ENCODE data around the gene CIAO1. TPM values are rescaled to one million over a fixed set of nuclear protein-coding genes. Genes with fewer than 3 reads are reported as not detected.

CIAO1 gene
- total RNA-seq, 1 donor from 2014 or later = 37.5 TPM

DNA sequence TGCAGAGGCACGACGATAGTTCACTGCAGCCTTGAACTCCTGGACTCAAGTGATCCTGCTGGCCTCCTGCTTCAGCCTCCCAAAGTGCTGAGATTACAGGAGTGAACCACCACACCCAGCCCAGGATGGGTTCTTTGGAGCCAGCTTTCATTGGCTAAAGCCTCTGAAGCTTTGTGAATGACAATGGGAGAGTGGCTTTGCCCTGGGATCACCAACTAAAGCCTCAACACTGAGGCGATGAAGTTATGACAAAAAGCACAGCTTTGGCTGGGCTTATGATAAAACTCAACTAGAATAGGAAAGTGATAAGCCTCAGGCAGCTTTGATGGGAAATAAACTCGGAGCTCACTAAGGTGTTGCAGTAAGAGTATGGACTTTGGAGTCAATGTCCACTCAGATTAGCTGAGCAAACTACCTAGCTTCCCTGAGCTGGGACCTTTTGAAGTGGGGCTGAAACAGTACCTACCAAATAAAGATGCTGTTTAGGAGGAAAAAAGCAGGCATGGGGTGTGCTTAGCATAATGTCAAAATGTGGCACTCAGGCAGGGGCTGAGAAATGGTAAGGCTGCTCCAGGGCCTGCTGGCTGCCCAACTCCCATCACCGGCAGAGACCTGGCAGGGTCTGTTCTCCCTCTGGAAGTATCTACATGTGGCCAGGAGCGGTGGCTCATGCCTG lies 4.6 kb upstream of the CIAO1 start:
- H3K9me3 Mint-ChIP-seq (ENCODE audit: low read depth) = no peaks in the 10 kb centered on the region
- no peaks in the 10 kb centered on the region for H3K27me3 Mint-ChIP-seq (ENCODE audit: low read depth)
- peaks cover 64% of the 10 kb centered on the region for H3K4me1 Mint-ChIP-seq (ENCODE audit: low read depth)
- peak overlapping the region; percentile 95 for H3K27ac Mint-ChIP-seq (ENCODE audit: unreplicated experiment)
- TF ChIP-seq, protein P1, sequence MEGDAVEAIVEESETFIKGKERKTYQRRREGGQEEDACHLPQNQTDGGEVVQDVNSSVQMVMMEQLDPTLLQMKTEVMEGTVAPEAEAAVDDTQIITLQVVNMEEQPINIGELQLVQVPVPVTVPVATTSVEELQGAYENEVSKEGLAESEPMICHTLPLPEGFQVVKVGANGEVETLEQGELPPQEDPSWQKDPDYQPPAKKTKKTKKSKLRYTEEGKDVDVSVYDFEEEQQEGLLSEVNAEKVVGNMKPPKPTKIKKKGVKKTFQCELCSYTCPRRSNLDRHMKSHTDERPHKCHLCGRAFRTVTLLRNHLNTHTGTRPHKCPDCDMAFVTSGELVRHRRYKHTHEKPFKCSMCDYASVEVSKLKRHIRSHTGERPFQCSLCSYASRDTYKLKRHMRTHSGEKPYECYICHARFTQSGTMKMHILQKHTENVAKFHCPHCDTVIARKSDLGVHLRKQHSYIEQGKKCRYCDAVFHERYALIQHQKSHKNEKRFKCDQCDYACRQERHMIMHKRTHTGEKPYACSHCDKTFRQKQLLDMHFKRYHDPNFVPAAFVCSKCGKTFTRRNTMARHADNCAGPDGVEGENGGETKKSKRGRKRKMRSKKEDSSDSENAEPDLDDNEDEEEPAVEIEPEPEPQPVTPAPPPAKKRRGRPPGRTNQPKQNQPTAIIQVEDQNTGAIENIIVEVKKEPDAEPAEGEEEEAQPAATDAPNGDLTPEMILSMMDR (IDR thresholded peaks at IDR 0.05) = no peak
- no peak overlapping the region for H3K4me3 Mint-ChIP-seq (ENCODE audit: unreplicated experiment)
- no peaks in the 10 kb centered on the region for H3K36me3 Mint-ChIP-seq (ENCODE audit: low read depth)
- no peak for DNase-seq (ENCODE audit: low spot score)

DNA sequence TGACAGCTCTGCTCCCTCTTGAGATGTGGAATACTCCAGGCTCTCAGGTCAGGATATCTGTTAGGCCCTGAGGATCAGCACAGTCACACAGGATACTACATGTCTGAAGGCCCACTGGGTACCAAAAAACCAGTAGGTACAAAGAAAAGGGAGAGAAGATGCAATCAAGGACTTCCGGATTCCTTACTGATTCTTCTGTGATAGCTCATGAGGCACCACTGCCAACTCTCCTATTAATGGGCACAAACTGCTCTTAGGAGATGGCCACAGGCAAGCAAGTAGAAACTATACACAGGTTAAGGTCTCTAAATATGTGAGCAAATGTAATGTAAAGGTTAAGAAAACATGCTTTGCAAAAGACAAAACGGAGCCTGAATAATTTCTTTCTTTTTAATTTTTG lies 3.7 kb upstream of the CIAO1 start:
- H3K27ac Mint-ChIP-seq (ENCODE audit: unreplicated experiment) = no peak overlapping the region
- H3K4me3 Mint-ChIP-seq (ENCODE audit: unreplicated experiment) = no peak overlapping the region
- peaks cover 68% of the 10 kb centered on the region for H3K4me1 Mint-ChIP-seq (ENCODE audit: low read depth)
- no peak for DNase-seq (ENCODE audit: low spot score)
- TF ChIP-seq, protein P1 (IDR thresholded peaks at IDR 0.05) = no peak
- no peaks in the 10 kb centered on the region for H3K27me3 Mint-ChIP-seq (ENCODE audit: low read depth)
- H3K9me3 Mint-ChIP-seq (ENCODE audit: low read depth) = no peaks in the 10 kb centered on the region
- H3K36me3 Mint-ChIP-seq (ENCODE audit: low read depth) = no peaks in the 10 kb centered on the region

DNA sequence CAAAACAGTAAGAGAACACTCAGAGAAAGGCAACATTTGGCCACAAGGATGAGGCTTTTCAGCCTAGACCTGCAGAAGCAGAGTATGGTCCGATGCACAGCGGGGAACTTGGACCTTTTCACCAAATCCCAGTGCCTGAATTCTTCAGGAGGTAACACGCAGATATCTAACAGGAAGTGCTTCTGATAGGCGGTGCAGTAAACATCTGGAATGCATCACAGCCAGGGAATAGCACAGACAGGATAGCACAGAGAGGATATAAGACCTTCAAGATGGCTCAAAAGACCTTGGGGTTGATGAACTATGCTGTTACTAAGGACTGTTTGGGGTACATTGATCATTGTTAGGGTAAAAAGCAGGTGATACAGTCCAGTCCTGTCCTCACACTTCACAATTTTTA lies 1.9 kb upstream of the CIAO1 start:
- TF ChIP-seq, protein P1 (IDR thresholded peaks at IDR 0.05) = no peak
- Mint-ChIP-seq H3K4me3 (ENCODE audit: unreplicated experiment) (peak overlapping the region; percentile 74), H3K9me3 (ENCODE audit: low read depth) (no peaks in the 10 kb centered on the region), H3K36me3 (ENCODE audit: low read depth) (peaks cover 6% of the 10 kb centered on the region), H3K27ac (ENCODE audit: unreplicated experiment) (no peak overlapping the region), H3K27me3 (ENCODE audit: low read depth) (no peaks in the 10 kb centered on the region), H3K4me1 (ENCODE audit: low read depth) (peaks cover 50% of the 10 kb centered on the region)
- DNase-seq (ENCODE audit: low spot score) = no peak

DNA sequence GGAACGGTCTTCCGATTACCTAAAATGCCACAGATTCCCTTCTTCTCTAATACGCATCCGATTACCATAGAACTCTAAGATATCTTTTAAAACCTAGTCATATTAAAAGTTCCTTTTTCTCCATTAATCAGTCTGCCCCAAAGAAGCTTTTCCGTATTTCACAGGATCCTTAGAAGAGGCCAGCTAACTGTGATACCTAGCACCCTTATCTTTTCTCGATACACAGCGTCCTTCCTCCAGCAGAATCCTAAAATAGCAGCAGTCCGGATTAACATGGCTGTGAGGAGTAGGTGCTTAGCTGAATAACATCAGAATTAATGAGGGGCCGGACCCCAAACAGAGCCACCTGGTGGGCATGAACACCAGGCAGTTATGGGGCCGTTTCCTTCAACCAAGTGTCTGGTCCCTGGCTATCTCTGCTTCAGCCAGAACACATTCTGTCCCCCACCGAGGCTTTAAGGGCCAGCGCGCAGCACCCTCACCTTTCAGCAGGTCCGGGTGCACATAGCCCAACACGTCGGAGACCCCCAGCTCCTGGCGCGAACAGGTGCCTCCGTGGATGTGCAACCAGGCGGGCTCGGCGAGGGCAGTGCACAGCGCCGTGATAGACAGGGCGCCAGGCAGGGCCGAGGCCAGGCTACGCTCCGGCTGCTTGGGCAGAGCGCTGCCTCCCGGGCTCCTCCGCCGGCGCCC lies 1.2 kb upstream of the CIAO1 start:
- Mint-ChIP-seq H3K27me3 (ENCODE audit: low read depth) (no peaks in the 10 kb centered on the region), H3K9me3 (ENCODE audit: low read depth) (no peaks in the 10 kb centered on the region), H3K4me1 (ENCODE audit: low read depth) (peaks cover 43% of the 10 kb centered on the region), H3K4me3 (ENCODE audit: unreplicated experiment) (peak overlapping the region; percentile 74), H3K36me3 (ENCODE audit: low read depth) (peaks cover 7% of the 10 kb centered on the region), H3K27ac (ENCODE audit: unreplicated experiment) (peak overlapping the region; percentile 83)
- TF ChIP-seq, protein P1 (IDR thresholded peaks at IDR 0.05) = peak; percentile 78
- no peak for DNase-seq (ENCODE audit: low spot score)

DNA sequence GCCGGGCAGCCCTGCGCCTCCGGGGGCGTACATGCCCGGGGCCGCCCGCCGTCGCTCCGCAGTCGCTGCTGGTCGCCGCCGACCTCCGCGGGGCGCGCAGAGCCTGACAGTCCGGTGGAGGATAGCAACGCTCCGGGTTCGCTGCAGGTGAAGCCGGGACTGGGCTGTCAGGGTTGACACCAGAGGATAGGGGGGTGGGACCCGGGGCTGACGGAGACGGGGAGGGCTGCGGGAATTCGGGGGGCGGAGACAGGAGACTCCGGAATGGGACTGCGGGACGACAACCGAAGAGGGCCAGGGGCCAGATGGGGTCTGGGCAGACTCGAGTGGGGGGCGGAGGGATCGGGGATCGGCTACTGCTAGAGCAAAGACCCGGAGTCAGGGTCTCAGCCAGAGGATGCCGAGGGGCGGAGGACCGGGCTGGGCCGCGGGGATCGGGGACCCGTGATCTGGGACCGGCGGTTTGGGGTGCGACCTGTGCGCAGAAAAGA lies 631 bp upstream of the CIAO1 start:
- Mint-ChIP-seq H3K4me1 (ENCODE audit: low read depth) (peaks cover 37% of the 10 kb centered on the region), H3K27ac (ENCODE audit: unreplicated experiment) (peak overlapping the region; percentile 97)
- DNase-seq (ENCODE audit: low spot score) = no peak

More for the DNA sequence above, 631 bp upstream of the CIAO1 start:
- H3K4me3 Mint-ChIP-seq (ENCODE audit: unreplicated experiment) = peak overlapping the region; percentile 93
- no peaks in the 10 kb centered on the region for H3K27me3 Mint-ChIP-seq (ENCODE audit: low read depth)
- no peaks in the 10 kb centered on the region for H3K9me3 Mint-ChIP-seq (ENCODE audit: low read depth)
- TF ChIP-seq, protein P1 (IDR thresholded peaks at IDR 0.05) = no peak
- peaks cover 8% of the 10 kb centered on the region for H3K36me3 Mint-ChIP-seq (ENCODE audit: low read depth)

Measured in chondrocyte (in vitro differentiated cells).